GM12872 (cell line): Measurements from ENCODE around the gene UBP1.

ENCODE experiments used
- CTCF ChIP-seq: IDR thresholded peaks from 3 replicates; pipeline ENCODE4 v1.5.1; 2011; ENCODE audit warnings: low read depth, mild to moderate bottlenecking, low read length, moderate library complexity; ENCODE audit not compliant: insufficient read depth

Gene UBP1

GRCh38 chr3:33392703-33393125, 47.5 kb downstream of the UBP1 start:
- TF ChIP-seq CTCF = no peak

- no peak for TF ChIP-seq CTCF
These were observed 48.1 kb downstream of the UBP1 start for GRCh38 chr3:33392144-33392543.

GRCh38 chr3:33391255-33391995, 48.8 kb downstream of the UBP1 start:
- TF ChIP-seq CTCF = no peak

GRCh38 chr3:33389908-33390307, 50.3 kb downstream of the UBP1 start:
- TF ChIP-seq CTCF = no peak

- TF ChIP-seq CTCF = no peak
These were observed 51.7 kb downstream of the UBP1 start for GRCh38 chr3:33388374-33389100.

GRCh38 chr3:33386631-33387030, 53.6 kb downstream of the UBP1 start:
- no peak for TF ChIP-seq CTCF

- no peak for TF ChIP-seq CTCF
These were observed 54.8 kb downstream of the UBP1 start for GRCh38 chr3:33385423-33385822.
